Measurements from ENCODE around the gene OBSCN. TPM values are rescaled to one million over a fixed set of nuclear protein-coding genes. Genes with fewer than 3 reads are reported as not detected.

The OBSCN gene
- total and polyA plus RNA-seq, 2 of the 13 experiments (the other 11 are each of a cell fraction or from before 2014, with no cell fraction given) = 0.20 TPM

GRCh38 chr1:228165372-228166169 is 42.3 kb upstream of the OBSCN start, which contains the start of gene IBA57 (continued):
- no peak for TF ChIP-seq LRRFIP1 (CRISPR knock-in tag; conservative IDR thresholded peaks at IDR 0.05)
- peak; percentile 62; the same call in 1 of the 2 replicates for TF ChIP-seq ZNF274 (CRISPR knock-in tag; IDR thresholded peaks at IDR 0.05)
- no peak for TF ChIP-seq CC2D1A (CRISPR knock-in tag; IDR thresholded peaks at IDR 0.05)
- peak; percentile 80 for TF ChIP-seq HOXA3 (CRISPR knock-in tag; IDR thresholded peaks at IDR 0.05)
- TF ChIP-seq ZBTB2 (CRISPR knock-in tag; IDR thresholded peaks at IDR 0.05; ENCODE audit: low read depth) = peak; percentile 90
- peak; percentile 73; the same call in 1 of the 2 replicates for TF ChIP-seq ZNF543 (CRISPR knock-in tag; IDR thresholded peaks at IDR 0.05)
- no peak for TF ChIP-seq ZNF503 (CRISPR knock-in tag; IDR thresholded peaks at IDR 0.05)
- no peak for TF ChIP-seq ZNF326 (CRISPR knock-in tag; IDR thresholded peaks at IDR 0.05; ENCODE audit: borderline replicate concordance)
- no peak for TF ChIP-seq NFIC (IDR thresholded peaks at IDR 0.05; ENCODE audit: low read length)
- no peak for TF ChIP-seq NR2F6 (IDR thresholded peaks at IDR 0.05)
- peak; percentile 29 for TF ChIP-seq NR2F6 (CRISPR knock-in tag; IDR thresholded peaks at IDR 0.05)
- no peak for TF ChIP-seq ZNF781 (CRISPR knock-in tag; IDR thresholded peaks at IDR 0.05; ENCODE audit: borderline replicate concordance, not compliant biosample characterization)
- no peak for TF ChIP-seq ZNF619 (CRISPR knock-in tag; IDR thresholded peaks at IDR 0.05)
- TF ChIP-seq ZNF253 (CRISPR knock-in tag; IDR thresholded peaks at IDR 0.05; ENCODE audit: borderline replicate concordance) = peak; percentile 78; the same call in 1 of the 2 replicates
- peak; percentile 78 for TF ChIP-seq HNRNPK (IDR thresholded peaks at IDR 0.05; ENCODE audit: low read depth, low read length, poor library complexity, severe bottlenecking)
- TF ChIP-seq TBX3 (IDR thresholded peaks at IDR 0.05; ENCODE audit: borderline replicate concordance) = no peak
- no peak for TF ChIP-seq ZNF691 (CRISPR knock-in tag; IDR thresholded peaks at IDR 0.05; ENCODE audit: borderline replicate concordance, low read depth)
- TF ChIP-seq ZXDC (CRISPR knock-in tag; IDR thresholded peaks at IDR 0.05) = peak; percentile 84; the same call in 1 of the 2 replicates
